Left kidney (tissue), 2 donors: ENCODE data around the gene MDH2. TPM values are rescaled to one million over a fixed set of nuclear protein-coding genes. Genes with fewer than 3 reads are reported as not detected.
"Not testable (repeated sequence)": the region's sequence is repeated elsewhere in the genome, so short reads cannot be mapped to it uniquely, and the experiment has no call there.

ENCODE experiments used
- DNase-seq: peaks from one replicate; pipeline ENCODE4 v3.0.0-alpha.2; 2013
- polyA plus RNA-seq: library from polyadenylated mRNA; unstranded; fragments of 120-200 nt; gene quantifications from one replicate; pipeline ENCODE4 v1.2.1, GENCODE V29; 2013; ENCODE audit not compliant: insufficient read length

The MDH2 gene
- polyA plus RNA-seq, 1 donor = 213 TPM

GRCh38 chr7:76037310-76037709 lies 10.6 kb upstream of the MDH2 start:
- DNase-seq = no peak

- DNase-seq = no peak
These were observed 7.8 kb upstream of the MDH2 start for GRCh38 chr7:76040126-76040525.

- no peak for DNase-seq
These were observed 3.5 kb upstream of the MDH2 start for GRCh38 chr7:76044375-76044865.

GRCh38 chr7:76047305-76047810 lies 548 bp upstream of the MDH2 start:
- no peak for DNase-seq

- DNase-seq = peak; percentile 18
These were observed 722 bp downstream of the MDH2 start for GRCh38 chr7:76048668-76048988.

- DNase-seq = no peak
These were observed 1.4 kb downstream of the MDH2 start for GRCh38 chr7:76049295-76049694.

- no peak for DNase-seq
These were observed 2.6 kb downstream of the MDH2 start for GRCh38 chr7:76050545-76050944.

- no peak for DNase-seq
These were observed 3.9 kb downstream of the MDH2 start for GRCh38 chr7:76051840-76052239.

- DNase-seq = not testable (repeated sequence)
These were observed 4.8 kb downstream of the MDH2 start for GRCh38 chr7:76052681-76053080.

GRCh38 chr7:76053461-76053860 lies 5.6 kb downstream of the MDH2 start:
- DNase-seq = no peak

- no peak for DNase-seq
These were observed 6.5 kb downstream of the MDH2 start for GRCh38 chr7:76054123-76055120.

GRCh38 chr7:76056241-76056640 lies 8.3 kb downstream of the MDH2 start:
- no peak for DNase-seq

GRCh38 chr7:76057103-76057812 lies 9.4 kb downstream of the MDH2 start:
- no peak for DNase-seq

GRCh38 chr7:76057813-76058145 lies 9.9 kb downstream of the MDH2 start:
- no peak for DNase-seq

- not testable (repeated sequence) for DNase-seq
These were observed 10.8 kb downstream of the MDH2 start for GRCh38 chr7:76058745-76059144.

- no peak for DNase-seq
These were observed 12.9 kb downstream of the MDH2 start for GRCh38 chr7:76060842-76061241.

GRCh38 chr7:76062254-76062653 lies 14.3 kb downstream of the MDH2 start:
- DNase-seq = no peak

GRCh38 chr7:76063114-76063513 lies 15.2 kb downstream of the MDH2 start:
- no peak for DNase-seq

GRCh38 chr7:76063525-76063924 lies 15.6 kb downstream of the MDH2 start:
- DNase-seq = no peak

GRCh38 chr7:76064208-76064970 lies 16.5 kb downstream of the MDH2 start:
- DNase-seq = no peak

GRCh38 chr7:76065016-76065612 lies 17.2 kb downstream of the MDH2 start:
- DNase-seq = no peak
